HuH-7 (cell line): ENCODE measurements around the gene SNX10.

Source experiments
- DNase-seq: peaks from one replicate; pipeline ENCODE4 v3.0.0; 2011; ENCODE audit warnings: low spot score

The SNX10 gene

GRCh38 chr7:26404189-26404996 lies 112.7 kb downstream of the SNX10 start:
- peak; percentile 46 for DNase-seq

GRCh38 chr7:26406433-26406832 lies 114.8 kb downstream of the SNX10 start:
- no peak for DNase-seq

GRCh38 chr7:26409661-26410547 lies 118.2 kb downstream of the SNX10 start:
- DNase-seq = no peak

DNA sequence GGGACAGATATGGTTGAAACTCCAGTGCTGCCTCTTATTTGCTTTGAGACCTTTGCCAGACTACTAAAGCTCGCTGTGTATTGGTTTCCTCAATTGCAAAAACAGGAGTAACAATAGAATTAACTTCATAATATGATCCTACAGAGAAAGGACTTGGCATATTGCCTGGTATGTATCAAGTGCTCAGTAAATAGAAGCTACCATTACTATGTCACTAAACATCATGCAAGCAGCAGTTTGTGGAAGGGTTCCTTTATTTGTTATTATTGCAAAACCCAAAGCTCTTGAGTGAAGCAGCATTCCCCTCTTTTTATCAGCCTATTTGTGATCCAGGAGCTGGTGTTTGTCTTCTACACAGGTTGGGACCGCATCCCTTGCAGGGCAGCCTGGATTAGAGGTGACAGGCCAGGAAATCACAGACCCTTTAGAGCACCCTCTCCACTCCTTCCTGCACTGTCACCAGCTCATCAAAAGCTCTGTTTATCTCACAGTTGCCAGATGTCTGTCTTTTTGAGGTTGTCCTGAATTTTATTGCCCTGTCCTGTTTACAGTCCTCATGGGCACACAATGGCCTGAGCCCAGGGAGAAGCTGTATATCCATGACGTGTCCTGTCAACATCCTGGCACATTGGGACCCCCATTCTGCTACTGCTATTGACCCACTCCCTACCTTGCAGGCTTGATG lies 121.5 kb downstream of the SNX10 start:
- no peak for DNase-seq

DNA sequence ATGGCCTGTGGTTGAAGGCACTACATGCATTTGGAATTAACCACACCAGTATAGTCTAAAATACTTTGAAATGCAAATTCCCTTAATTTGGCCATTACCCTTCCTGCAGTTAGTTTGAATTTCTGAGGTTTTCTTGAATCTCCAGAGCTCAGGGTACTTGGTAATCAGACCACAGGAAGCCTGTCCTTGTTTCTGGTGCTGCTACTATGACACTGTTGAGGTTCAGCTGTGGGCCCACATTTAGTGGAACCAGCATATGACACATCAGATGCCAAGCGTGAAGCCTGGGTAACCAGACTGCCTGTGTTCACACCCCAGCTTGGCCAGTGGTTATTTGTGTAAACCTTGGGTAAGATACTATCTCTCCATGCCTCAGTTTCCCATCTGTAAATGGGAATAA lies 124.3 kb downstream of the SNX10 start:
- no peak for DNase-seq

DNA sequence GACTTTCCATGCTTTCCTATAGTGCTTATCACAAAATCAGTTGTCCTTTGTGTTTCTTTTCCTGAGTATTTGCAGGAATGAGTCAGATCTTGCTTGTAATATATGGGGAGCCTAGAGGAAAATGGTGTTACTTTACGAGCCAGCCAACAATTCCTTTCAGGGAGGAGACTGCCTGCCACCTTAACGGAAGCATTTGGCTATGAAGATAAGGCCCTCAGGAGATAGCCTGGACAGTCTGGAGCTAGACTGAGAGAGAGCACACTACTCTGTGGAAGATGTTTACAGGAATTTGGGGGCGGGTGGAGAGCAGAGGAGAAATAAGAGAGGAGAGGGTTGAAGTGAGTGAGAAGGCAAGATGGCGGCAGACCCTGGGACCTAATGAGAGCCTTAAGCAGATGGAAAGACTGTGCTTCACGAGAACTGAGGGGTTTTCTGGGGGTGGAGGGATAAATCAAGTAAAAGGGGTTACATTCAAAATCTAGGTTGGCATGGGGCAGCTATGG lies 126.3 kb downstream of the SNX10 start:
- no peak for DNase-seq

DNA sequence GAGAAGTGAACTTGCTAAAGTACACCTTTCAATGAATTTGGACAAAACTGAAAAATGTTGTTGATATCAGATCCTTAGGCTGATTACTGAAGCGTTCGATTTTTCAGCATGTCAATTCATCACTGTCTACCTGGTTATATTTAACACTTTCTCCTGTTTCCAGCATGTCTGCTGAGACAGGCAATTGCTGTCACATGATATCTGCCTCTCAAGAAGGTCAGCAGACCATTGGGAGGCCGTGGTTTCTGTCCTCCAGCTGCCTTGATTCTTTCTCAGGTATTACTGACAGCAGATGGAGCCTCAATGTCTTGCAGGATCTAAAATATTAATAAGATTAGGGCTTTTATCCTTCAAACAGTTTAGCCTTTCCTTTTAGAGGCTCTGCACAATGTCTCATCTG lies 127.5 kb downstream of the SNX10 start:
- DNase-seq = no peak

DNA sequence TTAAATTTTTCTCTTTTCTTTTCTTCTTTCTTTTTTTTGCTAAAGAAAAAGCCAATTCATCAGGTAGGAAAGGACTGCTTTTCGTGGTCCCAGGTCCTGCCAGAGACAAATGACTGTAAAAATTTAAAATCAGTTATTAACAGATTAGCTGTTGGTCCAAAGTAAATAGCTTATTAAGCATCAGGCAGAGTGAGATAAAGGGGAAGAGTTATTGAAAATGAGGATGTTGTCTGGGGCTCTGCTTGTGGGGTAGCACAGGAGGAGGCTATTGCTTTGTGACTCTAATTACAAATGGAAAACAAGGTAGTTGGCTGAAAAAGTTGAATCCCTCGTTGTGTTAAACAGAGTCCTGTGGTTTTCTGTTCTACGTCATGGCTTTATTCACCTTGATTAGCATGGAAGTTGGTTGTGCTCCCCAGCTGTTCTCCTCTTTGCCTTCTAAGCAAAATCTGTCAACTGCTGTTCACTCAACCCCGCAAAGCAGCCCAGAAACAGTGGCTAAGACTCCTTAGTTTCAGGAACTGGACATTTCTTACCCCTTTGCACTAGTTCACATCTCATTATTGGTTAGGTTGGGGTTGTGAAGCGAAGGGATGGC lies 128.9 kb downstream of the SNX10 start:
- DNase-seq = no peak

DNA sequence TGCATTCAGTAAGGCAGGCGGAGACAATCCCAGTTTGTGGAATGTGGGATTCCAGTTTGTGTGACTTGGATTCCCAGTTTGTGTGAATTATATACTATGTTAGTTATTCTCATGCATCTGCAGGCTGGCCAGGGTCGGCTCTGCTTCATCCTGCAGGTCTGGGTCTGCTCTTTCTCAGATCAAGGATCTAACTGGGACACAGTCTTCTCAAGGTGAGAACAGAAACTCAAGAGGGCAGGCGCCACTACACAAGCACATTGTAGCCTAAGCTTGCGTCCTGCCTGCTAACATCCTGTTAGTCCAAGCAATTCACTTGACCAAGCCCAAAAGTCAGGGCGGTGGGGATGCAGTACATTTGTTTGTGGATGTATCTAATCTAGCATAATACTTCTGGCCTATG lies 131.1 kb downstream of the SNX10 start:
- DNase-seq = no peak

DNA sequence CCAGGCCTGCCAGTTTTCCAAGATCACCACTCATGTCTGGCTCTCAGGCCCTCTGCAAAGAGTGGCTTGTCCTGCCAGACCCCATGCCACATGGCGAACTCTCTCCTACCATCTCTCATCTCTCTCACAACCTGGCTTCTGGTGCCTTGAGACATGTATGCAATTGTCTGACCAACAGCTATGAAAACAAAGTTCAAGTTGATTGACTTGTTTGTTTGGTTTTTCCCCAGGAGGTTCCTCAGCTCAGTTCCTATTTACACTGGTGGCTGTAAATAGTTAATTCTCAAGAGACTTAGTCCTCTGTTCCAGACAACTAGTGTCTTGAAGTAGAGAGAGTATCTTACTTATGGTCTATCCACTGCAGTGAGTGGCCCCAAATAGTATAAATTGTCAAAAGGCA lies 131.8 kb downstream of the SNX10 start:
- no peak for DNase-seq
